ENCODE data around the gene SNAI1. TPM values are rescaled to one million over a fixed set of nuclear protein-coding genes. Genes with fewer than 3 reads are reported as not detected.
A peak's percentile ranks its signal among the peaks of the same experiment; 100 is the strongest.

The SNAI1 gene
- total RNA-seq, 1 experiment from 2014 or later = 4.1 TPM

DNA sequence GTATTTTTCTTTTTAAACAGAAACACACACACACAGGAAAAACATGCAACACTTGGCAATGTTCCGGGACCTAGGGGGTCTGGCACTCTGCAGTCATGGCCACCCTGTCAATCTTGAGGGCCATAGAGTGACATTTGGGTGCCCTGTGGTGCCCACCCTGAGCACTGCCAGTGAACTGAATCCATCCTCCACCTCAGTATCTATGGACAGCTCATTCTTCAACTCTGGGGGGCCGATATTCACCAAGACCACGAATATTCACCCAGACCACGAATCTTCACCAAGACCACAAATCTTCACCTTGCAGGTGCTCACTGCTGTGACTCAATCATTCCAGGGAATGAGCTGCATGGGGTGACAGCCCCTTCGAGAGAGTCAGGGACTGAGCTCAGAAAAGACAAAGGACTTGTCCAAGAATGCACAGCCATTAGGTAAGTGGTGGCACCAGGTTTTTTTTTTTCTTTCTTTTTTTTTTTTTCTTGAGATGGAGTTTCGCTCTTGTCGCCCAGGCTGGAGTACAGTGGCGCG is 19.1 kb downstream of the SNAI1 start:
- Histone ChIP-seq H3K27me3 (replicated peaks; ENCODE audit: insufficient read depth, low read depth, low read length, poor library complexity) (no peaks in the 10 kb centered on the region), H3K36me3 (ENCODE audit: insufficient read depth, low read length, poor library complexity, severe bottlenecking) (no peaks in the 10 kb centered on the region), H3K4me1 (ENCODE audit: insufficient read depth, low read length, poor library complexity, severe bottlenecking) (no peaks in the 10 kb centered on the region), H3K9me3 (ENCODE audit: low read depth, low read length, poor library complexity, severe bottlenecking) (no peaks in the 10 kb centered on the region), H3K4me3 (ENCODE audit: low read depth, low read length, poor library complexity, severe bottlenecking) (no peak overlapping the region), H3K27ac (ENCODE audit: low read depth, low read length, poor library complexity, severe bottlenecking) (no peak overlapping the region)
- TF ChIP-seq, protein P1, sequence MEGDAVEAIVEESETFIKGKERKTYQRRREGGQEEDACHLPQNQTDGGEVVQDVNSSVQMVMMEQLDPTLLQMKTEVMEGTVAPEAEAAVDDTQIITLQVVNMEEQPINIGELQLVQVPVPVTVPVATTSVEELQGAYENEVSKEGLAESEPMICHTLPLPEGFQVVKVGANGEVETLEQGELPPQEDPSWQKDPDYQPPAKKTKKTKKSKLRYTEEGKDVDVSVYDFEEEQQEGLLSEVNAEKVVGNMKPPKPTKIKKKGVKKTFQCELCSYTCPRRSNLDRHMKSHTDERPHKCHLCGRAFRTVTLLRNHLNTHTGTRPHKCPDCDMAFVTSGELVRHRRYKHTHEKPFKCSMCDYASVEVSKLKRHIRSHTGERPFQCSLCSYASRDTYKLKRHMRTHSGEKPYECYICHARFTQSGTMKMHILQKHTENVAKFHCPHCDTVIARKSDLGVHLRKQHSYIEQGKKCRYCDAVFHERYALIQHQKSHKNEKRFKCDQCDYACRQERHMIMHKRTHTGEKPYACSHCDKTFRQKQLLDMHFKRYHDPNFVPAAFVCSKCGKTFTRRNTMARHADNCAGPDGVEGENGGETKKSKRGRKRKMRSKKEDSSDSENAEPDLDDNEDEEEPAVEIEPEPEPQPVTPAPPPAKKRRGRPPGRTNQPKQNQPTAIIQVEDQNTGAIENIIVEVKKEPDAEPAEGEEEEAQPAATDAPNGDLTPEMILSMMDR (conservative IDR thresholded peaks at IDR 0.05; ENCODE audit: low read depth, low read length) = no peak
- no peak for TF ChIP-seq EZH2 (IDR thresholded peaks at IDR 0.05; ENCODE audit: borderline replicate concordance, low read depth, low read length, poor library complexity, severe bottlenecking)
- ChIA-PET CTCF (interaction anchor here (0.7 kb wide), 1 partner anchor 23 kb away, joined by 3 read pairs; no protein-coding TSS in a partner anchor), POLR2A (ENCODE audit: low non-redundant PET) (no interaction called here)
- no TSS peak for BruUV-seq (replicated peaks)
- no peak for DNase-seq (ENCODE audit: low spot score)
- intact Hi-C loops (cut with micrococcal nuclease; ENCODE audit: unreplicated experiment) = no loop called here

DNA sequence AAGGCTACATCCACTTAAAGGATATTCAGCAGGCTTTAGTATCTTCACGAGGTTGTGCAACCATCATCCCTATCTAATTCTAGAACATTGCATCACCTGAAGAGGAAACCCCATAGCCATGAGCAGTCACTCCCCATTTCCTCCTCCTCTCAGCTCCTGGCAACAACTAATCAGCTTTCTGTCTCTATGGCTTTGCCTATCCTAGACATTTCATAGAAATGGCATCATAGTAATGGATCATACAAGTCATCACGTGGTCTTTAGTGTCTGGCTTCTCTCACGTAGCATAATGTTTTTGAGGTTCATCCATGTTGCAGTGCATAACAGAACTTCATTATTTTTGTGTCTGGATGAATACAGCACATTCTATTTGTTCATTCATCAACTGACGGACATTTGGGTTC is 20.5 kb downstream of the SNAI1 start:
- Histone ChIP-seq H3K36me3 (ENCODE audit: insufficient read depth, low read length, poor library complexity, severe bottlenecking) (no peaks in the 10 kb centered on the region), H3K9me3 (ENCODE audit: low read depth, low read length, poor library complexity, severe bottlenecking) (no peaks in the 10 kb centered on the region), H3K4me3 (ENCODE audit: low read depth, low read length, poor library complexity, severe bottlenecking) (no peak overlapping the region), H3K4me1 (ENCODE audit: insufficient read depth, low read length, poor library complexity, severe bottlenecking) (no peaks in the 10 kb centered on the region), H3K27me3 (replicated peaks; ENCODE audit: insufficient read depth, low read depth, low read length, poor library complexity) (no peaks in the 10 kb centered on the region), H3K27ac (ENCODE audit: low read depth, low read length, poor library complexity, severe bottlenecking) (no peak overlapping the region)
- TF ChIP-seq, protein P1 (conservative IDR thresholded peaks at IDR 0.05; ENCODE audit: low read depth, low read length) = no peak
- ChIA-PET POLR2A (ENCODE audit: low non-redundant PET) (no interaction called here), CTCF (no interaction called here)
- intact Hi-C loops (cut with micrococcal nuclease; ENCODE audit: unreplicated experiment) = no loop called here
- peak; percentile 43 for DNase-seq (ENCODE audit: low spot score)
- no TSS peak for BruUV-seq (replicated peaks)

DNA sequence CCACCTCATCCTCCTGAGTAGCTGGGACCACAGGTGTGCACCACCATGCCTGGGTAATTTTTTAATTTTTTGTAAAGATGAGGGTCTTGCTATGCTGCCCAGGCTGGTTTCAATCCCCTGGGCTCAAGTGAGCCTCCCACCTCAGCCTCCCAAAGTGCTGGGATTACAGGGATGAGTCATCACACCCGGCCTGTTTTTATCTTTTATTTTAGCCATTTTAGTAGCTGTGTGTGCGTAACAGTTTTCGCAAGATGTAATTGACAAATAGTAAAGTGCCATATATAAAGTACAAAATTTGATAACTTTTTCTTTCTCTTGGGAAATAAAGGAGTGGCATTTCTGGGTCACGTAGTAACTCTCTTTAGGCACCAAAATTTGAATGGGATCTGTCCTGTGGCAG is 21.4 kb downstream of the SNAI1 start:
- no peaks in the 10 kb centered on the region for H3K36me3 ChIP-seq (ENCODE audit: insufficient read depth, low read length, poor library complexity, severe bottlenecking)
- ChIA-PET CTCF (no interaction called here), POLR2A (ENCODE audit: low non-redundant PET) (no interaction called here)
- no peak overlapping the region for H3K27ac ChIP-seq (ENCODE audit: low read depth, low read length, poor library complexity, severe bottlenecking)
- no peak for TF ChIP-seq EZH2 (IDR thresholded peaks at IDR 0.05; ENCODE audit: borderline replicate concordance, low read depth, low read length, poor library complexity, severe bottlenecking)
- TF ChIP-seq, protein P1 (conservative IDR thresholded peaks at IDR 0.05; ENCODE audit: low read depth, low read length) = no peak
- intact Hi-C loops (cut with micrococcal nuclease; ENCODE audit: unreplicated experiment) = no loop called here
- no peak overlapping the region for H3K4me3 ChIP-seq (ENCODE audit: low read depth, low read length, poor library complexity, severe bottlenecking)
- no peaks in the 10 kb centered on the region for H3K4me1 ChIP-seq (ENCODE audit: insufficient read depth, low read length, poor library complexity, severe bottlenecking)
- BruUV-seq (replicated peaks) = no TSS peak
- DNase-seq (ENCODE audit: low spot score) = no peak
- no peaks in the 10 kb centered on the region for H3K27me3 ChIP-seq (replicated peaks; ENCODE audit: insufficient read depth, low read depth, low read length, poor library complexity)
- H3K9me3 ChIP-seq (ENCODE audit: low read depth, low read length, poor library complexity, severe bottlenecking) = no peaks in the 10 kb centered on the region
